Subcutaneous adipose tissue (tissue), 4 donors: ENCODE measurements around the gene PPFIA1. TPM values are rescaled to one million over a fixed set of nuclear protein-coding genes. Genes with fewer than 3 reads are reported as not detected.

ENCODE experiments used
- total RNA-seq, 4 donors: library from RNA; depleted of rRNA; stranded (reverse); fragments of >200 nt; gene quantifications; one replicate each; pipeline ENCODE4 v1.1.0, GENCODE V29; 2016
- TF ChIP-seq, protein P1 (sequence below): fragments of 450-650 bp; IDR thresholded peaks from one replicate; pipeline ENCODE4 v1.5.1; 2016; ENCODE audit warnings: low read depth, mild to moderate bottlenecking, control low read depth, antibody characterized with exemption, moderate library complexity

PPFIA1 gene
- total RNA-seq, 4 donors from 2014 or later: 55.3 to 137 (median 83.5) TPM

DNA sequence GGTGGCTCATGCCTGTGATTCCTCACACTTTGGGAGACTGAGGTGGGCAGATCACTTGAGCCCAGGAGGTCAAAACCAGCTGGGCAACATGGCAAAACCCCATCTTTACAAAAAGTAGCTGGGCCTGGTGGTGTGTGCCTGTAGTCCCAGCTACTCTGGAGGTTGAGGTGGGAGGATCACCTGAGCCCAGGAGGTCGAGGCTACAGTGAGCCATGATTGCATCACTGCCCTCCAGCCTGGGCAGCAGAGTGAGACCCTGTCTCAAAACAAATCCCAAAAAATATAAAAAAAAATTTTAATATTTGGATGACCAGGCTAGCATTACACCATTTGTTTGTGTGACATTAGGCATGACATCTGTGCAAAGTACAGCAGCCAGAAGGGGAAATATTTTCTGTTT lies 78.1 kb downstream of the PPFIA1 start:
- TF ChIP-seq, protein P1, sequence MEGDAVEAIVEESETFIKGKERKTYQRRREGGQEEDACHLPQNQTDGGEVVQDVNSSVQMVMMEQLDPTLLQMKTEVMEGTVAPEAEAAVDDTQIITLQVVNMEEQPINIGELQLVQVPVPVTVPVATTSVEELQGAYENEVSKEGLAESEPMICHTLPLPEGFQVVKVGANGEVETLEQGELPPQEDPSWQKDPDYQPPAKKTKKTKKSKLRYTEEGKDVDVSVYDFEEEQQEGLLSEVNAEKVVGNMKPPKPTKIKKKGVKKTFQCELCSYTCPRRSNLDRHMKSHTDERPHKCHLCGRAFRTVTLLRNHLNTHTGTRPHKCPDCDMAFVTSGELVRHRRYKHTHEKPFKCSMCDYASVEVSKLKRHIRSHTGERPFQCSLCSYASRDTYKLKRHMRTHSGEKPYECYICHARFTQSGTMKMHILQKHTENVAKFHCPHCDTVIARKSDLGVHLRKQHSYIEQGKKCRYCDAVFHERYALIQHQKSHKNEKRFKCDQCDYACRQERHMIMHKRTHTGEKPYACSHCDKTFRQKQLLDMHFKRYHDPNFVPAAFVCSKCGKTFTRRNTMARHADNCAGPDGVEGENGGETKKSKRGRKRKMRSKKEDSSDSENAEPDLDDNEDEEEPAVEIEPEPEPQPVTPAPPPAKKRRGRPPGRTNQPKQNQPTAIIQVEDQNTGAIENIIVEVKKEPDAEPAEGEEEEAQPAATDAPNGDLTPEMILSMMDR: no peak

DNA sequence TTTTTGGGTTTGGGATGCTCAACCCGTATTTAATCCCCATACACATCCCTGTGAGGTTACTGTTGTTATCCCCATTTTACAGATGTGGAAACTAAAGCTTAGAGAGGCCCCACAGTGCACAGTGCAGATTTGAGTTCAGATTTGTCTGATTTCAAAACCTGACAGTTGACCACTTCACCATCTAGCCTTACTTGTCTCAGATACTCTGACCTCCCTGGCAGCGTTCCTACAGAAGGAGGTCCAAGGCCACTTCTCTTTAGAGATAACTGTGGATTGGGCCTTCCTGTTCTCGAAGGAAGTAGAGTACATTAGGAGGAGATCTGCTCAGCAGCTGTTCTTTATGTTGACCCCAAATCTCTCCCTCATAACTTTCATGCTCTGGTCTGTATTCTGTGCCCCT lies 81.2 kb downstream of the PPFIA1 start:
- TF ChIP-seq, protein P1: no peak

DNA sequence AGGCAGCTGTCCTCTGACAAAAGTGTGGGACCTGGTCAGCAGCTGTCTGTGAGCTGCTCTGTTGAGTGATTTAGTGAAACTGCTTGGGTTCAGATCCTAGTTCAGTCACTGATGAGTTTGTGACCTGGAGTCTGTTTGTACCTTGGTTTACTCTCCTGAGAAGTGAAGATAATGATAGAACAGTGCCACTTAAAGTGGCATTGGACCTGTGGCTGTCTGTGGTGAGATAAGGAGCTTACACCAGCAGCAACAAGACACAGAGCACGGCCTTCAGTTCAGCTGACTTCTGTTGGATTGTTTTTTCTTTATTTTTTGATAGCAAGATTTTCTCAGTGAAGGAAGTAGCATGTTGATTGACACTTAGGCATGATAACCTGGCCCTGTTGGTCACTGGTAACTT lies 81.6 kb downstream of the PPFIA1 start:
- TF ChIP-seq, protein P1: no peak

DNA sequence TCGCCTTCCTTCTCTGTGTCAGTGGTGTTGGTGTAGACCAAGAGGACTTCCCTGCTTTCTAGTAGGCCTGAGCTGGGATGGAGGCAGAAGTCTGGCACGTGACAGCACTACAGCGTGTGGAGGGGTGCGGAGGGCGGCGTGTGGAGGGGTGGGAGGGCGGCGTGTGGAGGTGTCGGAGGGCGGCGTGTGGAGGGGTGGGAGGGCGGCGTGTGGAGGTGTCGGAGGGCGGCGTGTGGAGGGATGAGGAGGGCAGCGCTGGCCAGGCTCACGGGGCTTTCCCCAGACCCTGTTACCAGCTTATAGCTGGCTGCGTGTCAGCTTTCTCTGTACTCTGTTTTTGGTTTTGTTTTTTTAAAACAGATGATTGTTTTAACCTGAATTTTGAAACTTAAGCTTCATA lies 82.1 kb downstream of the PPFIA1 start:
- TF ChIP-seq, protein P1: no peak

DNA sequence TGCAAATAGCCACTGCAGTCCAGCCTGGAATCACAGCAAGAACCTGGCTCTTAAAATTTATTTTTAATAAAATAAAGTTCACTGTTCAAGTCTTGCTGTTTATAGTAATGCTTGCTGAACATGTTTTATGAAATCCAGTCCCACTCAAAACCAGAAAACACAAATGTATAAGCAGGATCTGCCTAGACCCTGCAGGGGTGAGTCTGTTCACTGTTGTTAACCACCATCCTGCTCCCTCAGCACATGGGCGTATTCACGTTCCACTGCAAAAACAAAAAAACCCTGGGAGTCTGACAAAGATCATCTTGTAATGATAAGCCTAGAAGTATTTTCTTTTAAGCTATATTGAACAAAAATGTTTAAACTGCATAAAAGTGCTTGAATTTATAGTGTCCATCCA lies 82.8 kb downstream of the PPFIA1 start:
- TF ChIP-seq, protein P1: no peak

DNA sequence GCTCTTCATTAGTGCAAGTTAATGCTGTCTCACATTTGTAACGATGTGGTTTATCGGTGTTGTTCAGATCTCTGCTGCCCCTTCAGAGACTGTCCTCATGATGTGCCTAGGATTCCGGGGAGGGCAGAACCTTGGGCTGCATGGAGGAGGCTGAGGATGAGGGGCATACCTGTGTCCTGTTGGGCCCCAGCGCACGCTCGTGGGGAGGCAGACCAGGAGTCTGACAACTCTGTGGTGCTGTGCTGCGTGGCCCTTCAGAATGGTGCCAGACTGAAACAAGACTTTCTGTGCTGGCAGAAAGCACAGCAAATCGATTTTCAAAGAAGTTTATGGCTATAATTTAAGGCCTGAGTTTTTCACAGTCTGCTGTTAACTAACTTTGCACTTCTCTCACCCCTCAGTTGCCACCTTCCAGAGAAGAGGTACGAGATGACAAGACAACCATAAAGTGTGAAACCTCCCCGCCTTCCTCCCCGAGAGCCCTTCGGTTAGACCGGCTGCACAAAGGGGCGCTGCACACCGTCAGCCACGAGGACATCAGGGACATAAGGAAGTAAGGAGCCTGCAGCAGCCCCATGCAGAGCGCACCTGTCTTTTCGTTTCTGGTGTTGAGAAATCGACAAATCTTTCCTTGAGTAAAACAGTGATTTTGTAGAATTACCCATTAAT lies 83.5 kb downstream of the PPFIA1 start:
- TF ChIP-seq, protein P1: no peak

DNA sequence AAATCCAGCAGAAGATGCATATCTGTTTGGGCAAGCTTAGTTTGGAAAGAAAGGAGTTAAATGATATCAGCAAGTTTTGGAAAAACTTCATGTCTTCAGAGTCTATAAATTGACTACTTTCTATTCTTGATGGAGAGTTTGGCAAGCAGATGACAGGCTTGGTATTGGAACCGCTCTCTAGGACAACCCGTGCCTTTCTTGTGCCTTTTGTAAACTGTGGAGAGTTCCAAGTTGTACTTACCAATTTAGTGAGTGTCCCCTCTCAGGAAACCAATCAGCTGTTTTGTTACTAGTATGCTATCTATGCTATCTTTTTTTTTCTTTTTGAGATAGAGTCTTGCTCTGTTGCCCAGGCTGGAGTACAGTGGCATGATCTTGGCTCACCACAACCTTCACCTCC lies 84.1 kb downstream of the PPFIA1 start:
- TF ChIP-seq, protein P1: no peak
